HG03571 (cell line): ENCODE measurements around the gene LYPD5.

Experiments used
- ATAC-seq: cut with Tn5 transposase; IDR thresholded peaks from one replicate; pipeline ENCODE4 v1.9.1; 2021; ENCODE audit not compliant: unreplicated experiment

LYPD5 gene

DNA sequence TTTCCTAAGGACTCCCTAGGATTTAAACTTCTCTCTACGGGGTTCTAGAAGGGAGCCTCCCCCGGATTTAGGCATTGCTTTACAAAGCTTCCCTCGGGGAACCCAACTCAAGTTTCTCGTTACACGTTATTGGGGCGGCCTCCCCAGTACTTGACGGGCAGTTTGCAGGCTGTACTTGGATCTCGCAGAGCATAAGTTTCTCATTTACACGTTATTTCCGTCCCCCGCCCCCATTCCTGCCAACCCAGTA is 48.1 kb downstream of the LYPD5 start:
- no peak for ATAC-seq

DNA sequence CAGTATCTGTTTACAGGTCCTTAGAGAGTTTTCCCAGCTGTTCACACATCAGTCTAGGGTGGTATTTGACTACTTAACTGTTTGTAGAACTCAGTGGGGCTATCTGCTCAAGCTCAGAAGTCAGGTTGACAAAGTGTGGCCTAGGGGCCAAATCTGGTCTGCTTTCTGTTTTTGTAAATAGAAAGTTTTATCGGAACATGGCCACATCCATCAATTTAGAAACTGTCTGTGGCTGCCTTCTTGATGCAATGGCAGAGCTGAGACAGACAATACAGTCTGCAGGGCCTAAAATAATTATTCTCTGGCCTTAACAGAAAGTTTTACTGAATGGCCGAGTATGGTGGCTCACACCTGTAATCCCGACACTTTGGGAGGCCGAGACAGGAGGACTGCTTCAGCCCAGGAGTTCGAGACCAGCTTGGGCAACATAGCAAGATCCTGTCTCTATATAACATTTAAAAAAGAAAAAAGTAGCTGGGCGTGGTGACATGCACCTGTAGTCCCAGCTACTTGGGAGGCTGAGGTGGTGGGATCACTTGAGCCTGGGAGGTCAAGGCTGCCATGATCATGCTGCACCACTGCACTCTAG is 49.9 kb downstream of the LYPD5 start:
- ATAC-seq: no peak

DNA sequence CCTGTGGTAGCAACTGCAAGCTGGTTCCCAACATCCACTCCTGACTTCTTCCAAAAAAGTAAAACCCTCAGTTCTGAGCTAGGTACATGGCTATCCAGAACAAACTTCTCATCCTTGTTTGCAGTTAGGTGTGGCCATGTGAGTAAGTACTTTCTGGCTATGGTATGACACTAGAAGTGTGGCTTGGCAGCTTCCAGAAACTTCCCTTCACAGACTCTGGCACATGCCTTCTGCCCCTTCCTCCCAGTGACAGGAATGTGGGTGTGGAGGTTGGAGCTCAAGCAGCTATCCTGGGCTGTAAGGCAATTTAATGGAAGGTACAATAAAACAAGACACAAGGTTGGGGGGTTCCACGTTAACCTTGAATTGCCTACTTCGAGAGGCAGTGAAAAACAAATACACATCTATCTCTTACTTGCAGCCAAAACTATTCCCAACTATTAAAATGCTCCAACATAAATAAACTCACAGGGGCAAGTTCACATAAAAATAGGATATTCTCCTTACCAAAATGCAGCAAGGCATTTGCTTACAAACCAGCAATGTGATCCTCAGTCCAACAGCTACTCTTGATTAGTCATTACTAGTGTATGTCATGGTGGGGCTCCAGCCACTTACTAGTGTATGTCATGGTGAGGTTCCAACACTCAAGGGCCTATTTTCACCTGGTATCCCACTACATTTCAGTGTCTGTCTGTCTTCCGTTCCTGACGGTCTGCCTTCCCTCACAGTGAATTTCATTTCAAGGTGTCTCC is 50.6 kb downstream of the LYPD5 start:
- ATAC-seq: no peak

DNA sequence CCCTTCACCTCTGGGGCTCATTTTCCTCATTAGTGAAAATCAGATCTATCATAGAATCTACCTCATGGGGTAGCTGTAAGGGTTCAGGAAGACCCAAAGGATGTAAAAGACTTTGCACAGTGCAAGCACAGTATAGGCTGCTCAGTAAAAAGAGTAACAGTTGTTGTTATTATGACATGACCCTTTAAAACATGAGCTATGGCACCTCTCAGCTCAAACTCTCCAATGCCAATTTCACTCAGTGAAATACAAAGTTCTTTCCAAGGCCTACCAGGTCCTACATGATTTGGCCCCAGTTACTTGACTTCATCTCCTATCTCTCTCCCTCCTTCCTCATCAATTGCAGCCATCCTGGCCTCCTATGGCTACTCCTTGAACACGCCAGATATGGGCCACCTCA is 52.3 kb downstream of the LYPD5 start:
- ATAC-seq: no peak

DNA sequence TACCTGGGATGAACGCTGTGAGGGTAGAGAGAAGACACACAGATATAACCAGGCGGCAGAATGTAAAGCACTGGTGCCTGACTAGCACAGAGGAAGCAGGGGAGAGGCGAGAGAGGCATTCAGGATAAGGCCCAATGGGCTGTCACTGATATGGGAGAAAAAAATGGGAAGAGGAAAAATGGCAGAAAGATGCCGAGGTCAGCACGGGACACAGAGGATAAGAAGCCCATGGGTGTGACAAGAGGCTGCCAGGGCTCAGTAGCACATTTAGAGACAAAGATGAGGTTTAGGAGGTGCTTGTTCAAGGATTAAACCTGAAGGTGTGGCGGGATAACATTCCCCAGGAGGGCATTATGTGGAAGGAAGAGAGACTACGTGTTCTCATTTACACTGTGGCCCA is 53.1 kb downstream of the LYPD5 start:
- no peak for ATAC-seq

DNA sequence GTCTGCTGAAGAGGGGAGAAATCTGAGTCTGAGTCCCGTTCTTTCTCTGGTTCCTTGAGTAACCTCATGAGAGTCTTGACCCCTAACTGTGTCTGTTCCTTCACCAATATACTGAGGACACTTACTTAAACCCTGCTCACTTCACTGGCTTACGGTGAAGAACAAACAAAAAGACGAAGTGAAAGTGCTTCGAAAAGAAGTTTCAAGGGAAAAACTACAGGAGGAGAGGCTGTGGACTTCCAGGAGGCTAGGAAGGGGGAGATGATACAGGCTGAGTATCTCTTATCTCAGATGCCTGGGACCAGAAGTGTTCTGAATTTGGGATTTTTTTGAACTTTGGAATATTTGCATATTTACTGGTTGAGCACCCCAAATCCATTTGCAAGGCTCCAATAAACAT is 53.6 kb downstream of the LYPD5 start:
- no peak for ATAC-seq

DNA sequence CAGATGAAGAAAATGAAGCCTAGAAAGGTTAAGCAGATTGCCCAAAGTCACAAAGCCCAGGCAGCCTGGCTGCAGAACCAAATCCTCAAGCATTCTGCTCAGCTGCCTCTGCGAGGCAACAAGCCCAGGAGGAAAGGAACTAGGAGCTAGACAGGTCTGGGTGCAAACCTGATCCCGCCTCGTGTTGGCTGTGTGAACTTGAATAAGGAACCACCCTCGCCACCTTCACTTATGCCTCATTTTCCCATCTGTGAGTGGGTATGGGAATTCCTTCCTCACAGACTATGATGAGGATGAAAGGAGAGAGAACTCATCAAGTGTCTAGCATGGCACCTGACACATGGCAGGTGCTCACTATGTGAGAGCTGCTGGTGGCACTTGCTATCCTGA is 54.0 kb downstream of the LYPD5 start:
- ATAC-seq: no peak

DNA sequence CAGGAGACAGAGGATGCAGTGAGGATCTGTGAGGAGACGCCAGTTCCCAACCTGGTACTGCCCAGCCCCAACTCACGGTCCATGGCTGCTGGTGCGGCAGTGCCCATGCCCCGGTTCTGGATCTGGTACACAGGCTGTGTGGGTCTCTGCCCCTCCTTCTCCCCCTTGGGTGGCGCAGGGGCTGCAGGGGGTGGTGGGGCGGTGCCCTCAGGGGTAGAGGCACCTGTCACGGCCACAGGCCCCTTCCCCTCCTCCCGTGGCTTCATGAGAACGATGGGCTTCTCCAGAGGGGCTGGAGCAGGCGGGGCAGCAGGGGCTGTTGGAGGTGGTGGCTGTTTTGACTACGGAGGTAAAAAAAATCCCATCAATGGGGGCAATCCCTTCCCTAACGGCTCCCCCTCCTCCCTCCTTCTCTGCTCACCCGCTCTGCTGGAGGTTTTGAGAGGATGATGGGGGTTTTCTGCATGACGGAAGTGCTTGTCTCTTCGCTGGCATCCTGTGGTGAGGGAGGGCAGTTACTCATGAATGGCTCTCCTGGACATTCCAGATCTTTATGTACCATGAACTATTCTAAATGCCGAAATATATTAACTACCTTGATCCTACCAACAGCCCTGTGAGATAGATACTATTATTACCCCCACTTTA is 54.6 kb downstream of the LYPD5 start:
- no peak for ATAC-seq
